A549 (cell line): ENCODE data around the gene SH3BGR. TPM values are rescaled to one million over a fixed set of nuclear protein-coding genes. Genes with fewer than 3 reads are reported as not detected.

Experiments
- ATAC-seq, 2 experiments: fragments of 200-7000 bp in 1 of 2; fragments of >200 bp in 1 of 2; cut with Nextera tagmentation in 1 of 2; cut with Tn5 transposase in 1 of 2; 3 replicates each; pipeline versions ENCODE4 v1.8.0 to v1.9.1; 2018 to 2020; ENCODE audit warnings: mild to moderate bottlenecking in 1 of 2, moderate library complexity in 1 of 2
- CTCF ChIA-PET: fragments of 300-600 bp; sonication (Branson Sonifier 250); formaldehyde crosslinking; extraction: SDS; loops from one replicate; lab custom pipeline; 2021; ENCODE audit warnings: antibody characterized with exemption, inconsistent platforms; lab: Yijun Ruan, JAX
- POLR2A ChIA-PET: fragments of 350-600 bp; formaldehyde crosslinking; extraction: SDS; loops from one replicate; lab custom pipeline; 2021; ENCODE audit warnings: antibody characterized with exemption, inconsistent platforms; lab: Yijun Ruan, JAX
- DNase-seq, 2 experiments: peaks; one replicate each; pipeline versions ENCODE4 v3.0.0 to v3.0.0-alpha.2; 2011 to 2016; ENCODE audit warnings: low read depth in 1 of 2, low spot score in 1 of 2
- FAIRE-seq: peaks from 2 replicates; lab custom pipeline; 2011; peaks lifted over from hg19 to GRCh38; lab: Jason Lieb, UNC
- H3K27ac ChIP-seq, 2 experiments: fragments of >200 bp; sonication (Bioruptor Twin); formaldehyde crosslinking; 3 replicates each; pipeline ENCODE4 v1.5.1; 2016 to 2017
- H3K4me1 ChIP-seq: fragments of >200 bp; sonication (Bioruptor Twin); formaldehyde crosslinking; 3 replicates; pipeline ENCODE4 v1.6.1; 2016
- H3K4me2 ChIP-seq: fragments of >200 bp; sonication (Bioruptor Twin); formaldehyde crosslinking; 3 replicates; pipeline ENCODE4 v1.6.1; 2016
- H3K4me3 ChIP-seq: fragments of >200 bp; sonication (Bioruptor Twin); formaldehyde crosslinking; 3 replicates; pipeline ENCODE4 v1.5.1; 2016
- H3K9me3 ChIP-seq: fragments of >200 bp; sonication (Bioruptor Twin); formaldehyde crosslinking; 3 replicates; pipeline ENCODE4 v1.6.1; 2016
- BHLHE40 ChIP-seq: IDR thresholded peaks from 2 replicates; pipeline ENCODE4 v1.6.1; 2012; ENCODE audit warnings: low read depth, low read length, inconsistent platforms
- CBX2 ChIP-seq: fragments of 200-600 bp; sonication (generic); IDR thresholded peaks from 2 replicates; pipeline ENCODE4 v1.6.1; 2016; ENCODE audit warnings: low read depth, mild to moderate bottlenecking, borderline replicate concordance
- EHF ChIP-seq: fragments of 250-450 bp; sonication (Bioruptor Pico); IDR thresholded peaks from 2 replicates; pipeline ENCODE4 v1.5.0; 2020; ENCODE audit warnings: mild to moderate bottlenecking
- EHMT2 ChIP-seq: fragments of 200-600 bp; sonication (generic); IDR thresholded peaks from 2 replicates; pipeline ENCODE4 v1.6.1; 2016; ENCODE audit warnings: antibody characterized with exemption, low read depth, mild to moderate bottlenecking, moderate library complexity
- FOSB ChIP-seq: fragments of 250-450 bp; sonication (Bioruptor Pico); IDR thresholded peaks from 2 replicates; pipeline ENCODE4 v1.5.0; 2020; ENCODE audit warnings: mild to moderate bottlenecking, moderate library complexity
- FOSL2 ChIP-seq, 2 experiments: fragments of 450-650 bp in 1 of 2; fragments of >200 bp in 1 of 2; sonication (Bioruptor Twin) in 1 of 2; formaldehyde crosslinking; IDR thresholded peaks; 2 replicates each; pipeline versions ENCODE4 v1.5.0 to v1.6.1; 2016 to 2020; ENCODE audit warnings: mild to moderate bottlenecking in 1 of 2, moderate library complexity in 1 of 2
- FOXS1 ChIP-seq: fragments of 250-450 bp; sonication (Bioruptor Pico); IDR thresholded peaks from 2 replicates; pipeline ENCODE4 v1.5.0; 2020; ENCODE audit warnings: mild to moderate bottlenecking, moderate library complexity
- HDAC2 ChIP-seq: fragments of 200-600 bp; sonication (generic); IDR thresholded peaks from 2 replicates; pipeline ENCODE4 v1.6.1; 2016
- HEYL ChIP-seq: fragments of 250-450 bp; sonication (Bioruptor Pico); IDR thresholded peaks from 2 replicates; pipeline ENCODE4 v1.8.0; 2021; ENCODE audit warnings: mild to moderate bottlenecking, moderate library complexity
- HOXA7 ChIP-seq: fragments of 250-450 bp; sonication (Bioruptor Pico); IDR thresholded peaks from 2 replicates; pipeline ENCODE4 v1.5.0; 2020; ENCODE audit warnings: mild to moderate bottlenecking, moderate library complexity
- HOXB13 ChIP-seq: fragments of 250-450 bp; sonication (Bioruptor Pico); IDR thresholded peaks from 2 replicates; pipeline ENCODE4 v1.5.0; 2020; ENCODE audit warnings: low read depth, mild to moderate bottlenecking, moderate library complexity
- HOXB5 ChIP-seq: fragments of 250-450 bp; sonication (Bioruptor Pico); IDR thresholded peaks from 2 replicates; pipeline ENCODE4 v1.5.0; 2020; ENCODE audit warnings: mild to moderate bottlenecking, moderate library complexity
- JUN ChIP-seq, 2 experiments: fragments of >200 bp; sonication (Bioruptor Twin); formaldehyde crosslinking; IDR thresholded peaks; 2 replicates in 1 of 2; 3 replicates in 1 of 2; pipeline ENCODE4 v1.6.1; 2016 to 2017
- JUNB ChIP-seq: fragments of >200 bp; sonication (Bioruptor Twin); formaldehyde crosslinking; IDR thresholded peaks from 2 replicates; pipeline ENCODE4 v1.6.1; 2016
- KDM1A ChIP-seq: fragments of 200-600 bp; sonication (generic); IDR thresholded peaks from 2 replicates; pipeline ENCODE4 v1.6.1; 2016; ENCODE audit warnings: low read depth, mild to moderate bottlenecking
- KDM5A ChIP-seq: fragments of 200-600 bp; sonication (generic); IDR thresholded peaks from 2 replicates; pipeline ENCODE4 v1.6.1; 2016; ENCODE audit warnings: antibody characterized with exemption, mild to moderate bottlenecking
- MYC ChIP-seq: IDR thresholded peaks from 2 replicates; pipeline ENCODE4 v1.6.1; 2012; ENCODE audit warnings: mild to moderate bottlenecking, inconsistent platforms, low read length, improper control_type of control experiment, borderline replicate concordance
- NFE2L2 ChIP-seq: fragments of 150-350 bp; conservative IDR thresholded peaks from 2 replicates; pipeline ENCODE4 v1.6.1; 2014; ENCODE audit warnings: low read length
- POLR2A ChIP-seq: IDR thresholded peaks from 2 replicates; pipeline ENCODE4 v1.6.1; 2012; ENCODE audit warnings: mild to moderate bottlenecking, low read length
- RAD21 ChIP-seq, 2 experiments: fragments of >200 bp in 1 of 2; sonication (Bioruptor Twin) in 1 of 2; formaldehyde crosslinking in 1 of 2; IDR thresholded peaks in 1 of 2; conservative IDR thresholded peaks in 1 of 2; 2 replicates in 1 of 2; 3 replicates in 1 of 2; pipeline ENCODE4 v1.6.1; 2012 to 2018; ENCODE audit warnings: inconsistent platforms in 1 of 2
- RARB ChIP-seq: fragments of 250-450 bp; sonication (Bioruptor Pico); IDR thresholded peaks from 2 replicates; pipeline ENCODE4 v1.8.0; 2021; ENCODE audit warnings: mild to moderate bottlenecking, moderate library complexity
- SMC3 ChIP-seq: fragments of >200 bp; sonication (Bioruptor Twin); formaldehyde crosslinking; IDR thresholded peaks from 3 replicates; pipeline ENCODE4 v1.6.1; 2018; ENCODE audit warnings: inconsistent platforms
- SREBF2 ChIP-seq: fragments of 450-650 bp; IDR thresholded peaks from 2 replicates; pipeline ENCODE4 v1.6.1; 2014; ENCODE audit warnings: mild to moderate bottlenecking, moderate library complexity
- TFCP2L1 ChIP-seq: fragments of 250-450 bp; sonication (Bioruptor Pico); IDR thresholded peaks from 2 replicates; pipeline ENCODE4 v1.5.0; 2021; ENCODE audit warnings: mild to moderate bottlenecking
- TP53 ChIP-seq: fragments of 250-450 bp; sonication (Bioruptor Pico); IDR thresholded peaks from 2 replicates; pipeline ENCODE4 v1.5.0; 2021; ENCODE audit warnings: mild to moderate bottlenecking, moderate library complexity
- WGBS: methylation state at CpG from one replicate; pipeline ENCODE4 v1.1.6; 2017; ENCODE audit errors: missing lambda C conversion rate; 5-methylcytosine and 5-hydroxymethylcytosine counted together
- polyA plus RNA-seq, 4 experiments: library from polyadenylated mRNA; depleted of rRNA in 3 of 4; stranded (reverse); fragments of >200 nt; fragmentation: RNase III in 1 of 4; extraction: RNeasy Plus Mini Kit Qiagen cat#74134 plus additional on column Dnase treatment in 1 of 4; gene quantifications; 2 replicates in 3 of 4; 3 replicates in 1 of 4; pipeline ENCODE4 v1.2.3, GENCODE V29; 2011 to 2017
- TF ChIP-seq, protein P1 (sequence below): fragments of 150-350 bp; IDR thresholded peaks from 2 replicates; pipeline ENCODE4 v1.6.1; 2014; ENCODE audit warnings: low read depth, mild to moderate bottlenecking, low read length
- TF ChIP-seq, protein P2 (sequence below): IDR thresholded peaks from 2 replicates; pipeline ENCODE4 v1.6.1; 2012; ENCODE audit warnings: low read depth, borderline replicate concordance
- TF ChIP-seq, protein P3 (sequence below): IDR thresholded peaks from 2 replicates; pipeline ENCODE4 v1.6.1; 2012
- TF ChIP-seq, protein P4 (sequence below): fragments of >200 bp; sonication (Bioruptor Twin); formaldehyde crosslinking; IDR thresholded peaks from 2 replicates; pipeline ENCODE4 v1.6.1; 2016
- TF ChIP-seq, protein P5 (sequence below): IDR thresholded peaks from 2 replicates; pipeline ENCODE4 v1.6.1; 2012

The SH3BGR gene
- polyA plus RNA-seq, 2 of the 4 experiments (the other 2 are of a cell fraction) = 1.0 to 3.0 TPM

DNA sequence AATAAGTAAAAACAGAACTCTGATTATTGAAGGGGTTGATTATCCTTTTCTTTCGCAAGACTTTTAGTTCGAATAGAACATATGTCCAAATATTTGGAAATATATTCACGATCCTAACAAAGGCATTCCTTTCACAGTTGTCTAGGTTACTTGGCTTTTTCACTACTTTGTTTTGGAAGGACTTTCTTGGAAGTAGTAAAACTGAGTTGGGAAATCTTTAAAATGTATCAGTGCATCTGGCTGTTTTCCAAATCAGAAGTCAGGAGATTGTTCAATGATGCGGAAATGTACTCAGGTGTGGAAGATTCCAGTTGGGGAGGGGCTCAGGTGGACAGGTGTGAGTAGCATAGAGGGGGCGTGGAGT lies 67.1 kb downstream of the SH3BGR start:
- no peak for DNase-seq
- ATAC-seq = no peak
- Histone ChIP-seq H3K4me1 (peaks cover 4% of the 10 kb centered on the region; the same call in 2 of the 3 replicates), H3K27ac (0 out of 6 replicates have a peak overlapping the region, but pooled peaks of 1 of the 2 experiments have one; percentile 26), H3K9me3 (no peaks in the 10 kb centered on the region), H3K4me2 (peak overlapping the region; percentile 35; the same call in 2 of the 3 replicates), H3K4me3 (no peak overlapping the region)
- CTCF ChIA-PET = interaction anchor here (0.7 to 8.8 kb wide), 21 partner anchors 9 to 599 kb away, joined by 3 to 176 read pairs (median 4); no protein-coding TSS in a partner anchor
- POLR2A ChIA-PET = no interaction called here
- 63% methylated on average over 4 of the region's 5 CpGs for WGBS
- FAIRE-seq = no peak
- TF ChIP-seq HOXB13 (CRISPR knock-in tag) = no peak
- TF ChIP-seq, protein P1, sequence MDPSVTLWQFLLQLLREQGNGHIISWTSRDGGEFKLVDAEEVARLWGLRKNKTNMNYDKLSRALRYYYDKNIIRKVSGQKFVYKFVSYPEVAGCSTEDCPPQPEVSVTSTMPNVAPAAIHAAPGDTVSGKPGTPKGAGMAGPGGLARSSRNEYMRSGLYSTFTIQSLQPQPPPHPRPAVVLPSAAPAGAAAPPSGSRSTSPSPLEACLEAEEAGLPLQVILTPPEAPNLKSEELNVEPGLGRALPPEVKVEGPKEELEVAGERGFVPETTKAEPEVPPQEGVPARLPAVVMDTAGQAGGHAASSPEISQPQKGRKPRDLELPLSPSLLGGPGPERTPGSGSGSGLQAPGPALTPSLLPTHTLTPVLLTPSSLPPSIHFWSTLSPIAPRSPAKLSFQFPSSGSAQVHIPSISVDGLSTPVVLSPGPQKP = no peak

DNA sequence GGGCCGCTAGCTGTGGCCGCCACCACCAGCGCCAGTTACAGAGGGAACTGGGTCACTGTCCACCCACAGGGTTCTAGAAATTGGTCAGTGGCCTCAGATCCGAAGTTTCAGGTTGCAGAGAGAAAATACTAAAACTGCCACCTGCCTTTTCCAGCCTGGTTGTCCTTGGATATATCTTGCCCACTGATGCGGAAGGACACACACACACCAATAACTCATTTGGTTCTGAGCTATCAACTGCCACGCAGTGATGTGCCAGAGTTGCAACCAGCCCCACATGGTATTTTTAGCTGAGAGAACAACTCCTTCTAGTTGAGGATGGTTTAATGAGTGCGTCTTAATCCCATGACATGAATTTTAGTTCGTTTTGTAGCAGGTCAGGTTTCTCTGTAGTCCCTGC lies 68.1 kb downstream of the SH3BGR start:
- H3K4me3 ChIP-seq = no peak overlapping the region
- CTCF ChIA-PET = interaction anchor here (3.4 to 8.8 kb wide), 2 partner anchors 15 to 193 kb away, joined by 20 to 176 read pairs; no protein-coding TSS in a partner anchor
- WGBS = 79% methylated on average over 8 of the region's 8 CpGs
- H3K4me2 ChIP-seq = no peak overlapping the region
- FAIRE-seq (no peak), DNase-seq (no peak), ATAC-seq (no peak)
- H3K9me3 ChIP-seq = no peaks in the 10 kb centered on the region
- TF ChIP-seq RAD21 (conservative IDR thresholded peaks at IDR 0.05 in 1 of 2, IDR thresholded peaks at IDR 0.05 in 1 of 2) (no peak), HOXB5 (CRISPR knock-in tag) (no peak), TFCP2L1 (CRISPR knock-in tag) (no peak), JUNB (no peak), KDM5A (no peak), SREBF2 (no peak), TP53 (no peak), KDM1A (no peak), MYC (no peak), EHF (CRISPR knock-in tag) (no peak), HEYL (no peak), SMC3 (no peak), JUN (IDR thresholded peaks at IDR 0.05) (no peak), CBX2 (no peak)
- TF ChIP-seq, protein P1 = no peak
- POLR2A ChIA-PET = no interaction called here
- H3K4me1 ChIP-seq = peaks cover 4% of the 10 kb centered on the region; the same call in 2 of the 3 replicates
- H3K27ac ChIP-seq = no peak overlapping the region

DNA sequence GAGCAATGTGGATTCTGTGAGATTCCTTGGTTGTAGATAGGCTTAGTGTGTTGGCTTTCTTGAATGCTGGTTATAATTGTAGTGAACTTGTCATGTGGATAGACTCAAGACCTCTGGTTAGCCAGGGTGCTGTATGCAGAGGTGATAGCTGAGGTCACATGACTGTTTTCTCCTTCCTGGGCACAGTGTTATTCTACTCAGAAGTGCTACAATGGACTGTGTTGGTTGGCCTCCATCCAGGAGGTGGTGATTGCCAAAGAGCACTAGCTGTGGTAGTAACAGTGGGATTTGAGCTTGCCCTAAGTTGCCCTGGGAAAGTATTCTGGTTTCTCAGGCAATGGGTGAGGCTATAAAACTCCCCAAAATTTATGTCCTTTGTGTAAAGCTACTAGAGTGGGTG lies 71.6 kb downstream of the SH3BGR start:
- FAIRE-seq (no peak), DNase-seq (no peak)
- CTCF ChIA-PET = interaction anchor here (0.7 to 2.4 kb wide), 4 partner anchors 107 to 199 kb away, joined by 3 to 7 read pairs (median 4); no protein-coding TSS in a partner anchor

More for the DNA sequence above, 71.6 kb downstream of the SH3BGR start:
- Histone ChIP-seq H3K4me1 (peaks cover 12% of the 10 kb centered on the region; the same call in 2 of the 3 replicates), H3K4me3 (no peak overlapping the region), H3K27ac (no peak overlapping the region), H3K4me2 (no peak overlapping the region), H3K9me3 (no peaks in the 10 kb centered on the region)
- TF ChIP-seq SMC3 = no peak
- TF ChIP-seq, protein P2, sequence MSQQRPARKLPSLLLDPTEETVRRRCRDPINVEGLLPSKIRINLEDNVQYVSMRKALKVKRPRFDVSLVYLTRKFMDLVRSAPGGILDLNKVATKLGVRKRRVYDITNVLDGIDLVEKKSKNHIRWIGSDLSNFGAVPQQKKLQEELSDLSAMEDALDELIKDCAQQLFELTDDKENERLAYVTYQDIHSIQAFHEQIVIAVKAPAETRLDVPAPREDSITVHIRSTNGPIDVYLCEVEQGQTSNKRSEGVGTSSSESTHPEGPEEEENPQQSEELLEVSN = no peak
- TF ChIP-seq RARB (CRISPR knock-in tag) = no peak
- no peak for TF ChIP-seq KDM1A
- no peak for TF ChIP-seq HOXA7 (CRISPR knock-in tag)
- TF ChIP-seq BHLHE40 = no peak
- no peak for TF ChIP-seq KDM5A
- TF ChIP-seq, protein P3, sequence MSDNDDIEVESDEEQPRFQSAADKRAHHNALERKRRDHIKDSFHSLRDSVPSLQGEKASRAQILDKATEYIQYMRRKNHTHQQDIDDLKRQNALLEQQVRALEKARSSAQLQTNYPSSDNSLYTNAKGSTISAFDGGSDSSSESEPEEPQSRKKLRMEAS = no peak
- no peak for TF ChIP-seq HDAC2
- TF ChIP-seq HEYL = no peak
- no peak for TF ChIP-seq NFE2L2
- no peak for TF ChIP-seq HOXB13 (CRISPR knock-in tag)
- TF ChIP-seq, protein P4, sequence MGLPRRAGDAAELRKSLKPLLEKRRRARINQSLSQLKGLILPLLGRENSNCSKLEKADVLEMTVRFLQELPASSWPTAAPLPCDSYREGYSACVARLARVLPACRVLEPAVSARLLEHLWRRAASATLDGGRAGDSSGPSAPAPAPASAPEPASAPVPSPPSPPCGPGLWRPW = no peak
- TF ChIP-seq FOXS1 = no peak
- TF ChIP-seq EHMT2 = no peak
- TF ChIP-seq FOSB (CRISPR knock-in tag) = no peak
- TF ChIP-seq, protein P5, sequence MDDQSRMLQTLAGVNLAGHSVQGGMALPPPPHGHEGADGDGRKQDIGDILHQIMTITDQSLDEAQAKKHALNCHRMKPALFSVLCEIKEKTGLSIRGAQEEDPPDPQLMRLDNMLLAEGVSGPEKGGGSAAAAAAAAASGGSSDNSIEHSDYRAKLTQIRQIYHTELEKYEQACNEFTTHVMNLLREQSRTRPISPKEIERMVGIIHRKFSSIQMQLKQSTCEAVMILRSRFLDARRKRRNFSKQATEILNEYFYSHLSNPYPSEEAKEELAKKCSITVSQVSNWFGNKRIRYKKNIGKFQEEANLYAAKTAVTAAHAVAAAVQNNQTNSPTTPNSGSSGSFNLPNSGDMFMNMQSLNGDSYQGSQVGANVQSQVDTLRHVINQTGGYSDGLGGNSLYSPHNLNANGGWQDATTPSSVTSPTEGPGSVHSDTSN = no peak
- no peak for TF ChIP-seq POLR2A
- TF ChIP-seq JUNB = no peak
- no peak for TF ChIP-seq FOSL2 (IDR thresholded peaks at IDR 0.05)
- TF ChIP-seq FOSL2 (CRISPR knock-in tag; IDR thresholded peaks at IDR 0.05) = no peak
- no peak for ATAC-seq
- POLR2A ChIA-PET = no interaction called here
